Smooth muscle cell (in vitro differentiated cells): Measurements from ENCODE around the gene PXDC1. TPM values are rescaled to one million over a fixed set of nuclear protein-coding genes. Genes with fewer than 3 reads are reported as not detected.
"Not testable (repeated sequence)": the region's sequence is repeated elsewhere in the genome, so short reads cannot be mapped to it uniquely, and the experiment has no call there.

Experiments used
- DNase-seq: peaks from one replicate; lab custom pipeline; 2025; ENCODE audit not compliant: unreplicated experiment; lab: John Stamatoyannopoulos, UW
- H2AFZ ChIP-seq: fragments of 200-600 bp; sonication (generic); 2 replicates; pipeline ENCODE4 v1.6.0; 2016; ENCODE audit warnings: antibody characterized with exemption, low read depth, mild to moderate bottlenecking
- H3F3A ChIP-seq: fragments of 200-600 bp; sonication (generic); 2 replicates; pipeline ENCODE4 v1.6.0; 2017; ENCODE audit warnings: antibody characterized with exemption, low read depth
- H3K27ac ChIP-seq: fragments of 200-600 bp; sonication (generic); 2 replicates; pipeline ENCODE4 v1.5.1; 2016; ENCODE audit warnings: low read depth, mild to moderate bottlenecking
- H3K27me3 ChIP-seq: fragments of 200-600 bp; sonication (generic); 2 replicates; pipeline ENCODE4 v1.6.1; 2016; ENCODE audit warnings: low read depth, mild to moderate bottlenecking
- H3K36me3 ChIP-seq: fragments of 200-600 bp; sonication (generic); 2 replicates; pipeline ENCODE4 v1.5.1; 2016; ENCODE audit warnings: low read depth
- H3K4me1 ChIP-seq: fragments of 200-600 bp; sonication (generic); 2 replicates; pipeline ENCODE4 v1.5.1; 2016; ENCODE audit warnings: low read depth
- H3K4me2 ChIP-seq: fragments of 200-600 bp; sonication (generic); 2 replicates; pipeline ENCODE4 v1.6.0; 2016; ENCODE audit warnings: mild to moderate bottlenecking
- H3K4me3 ChIP-seq: fragments of 200-600 bp; sonication (generic); 2 replicates; pipeline ENCODE4 v1.5.1; 2016; ENCODE audit warnings: mild to moderate bottlenecking
- H3K79me2 ChIP-seq: fragments of 200-600 bp; sonication (generic); 2 replicates; pipeline ENCODE4 v1.6.0; 2016; ENCODE audit warnings: low read depth, mild to moderate bottlenecking
- H3K9ac ChIP-seq: fragments of 200-600 bp; sonication (generic); 2 replicates; pipeline ENCODE4 v1.6.0; 2016; ENCODE audit warnings: low read depth
- H3K9me3 ChIP-seq: fragments of 200-600 bp; sonication (generic); replicated peaks from 2 replicates; pipeline ENCODE4 v1.5.1; 2016; ENCODE audit warnings: low read depth
- H4K20me1 ChIP-seq: fragments of 200-600 bp; sonication (generic); 2 replicates; pipeline ENCODE4 v1.6.0; 2016; ENCODE audit warnings: low read depth
- CTCF ChIP-seq: fragments of 200-600 bp; sonication (generic); IDR thresholded peaks from 2 replicates; pipeline ENCODE4 v1.5.1; 2017; ENCODE audit warnings: borderline replicate concordance, mild to moderate bottlenecking, antibody characterized with exemption; ENCODE audit not compliant: insufficient read depth, poor library complexity, severe bottlenecking
- WGBS: methylation state at CpG from one replicate; pipeline ENCODE4 v1.1.7; 2016; ENCODE audit warnings: low lambda C conversion rate; 5-methylcytosine and 5-hydroxymethylcytosine counted together
- polyA plus RNA-seq: library from polyadenylated mRNA; unstranded; fragments of >200 nt; fragmentation: Nextera tagmentation; extraction: Ambion mirVana; gene quantifications from 2 replicates; pipeline ENCODE4 v1.2.1, GENCODE V29; 2016
- total RNA-seq: library from RNA; depleted of rRNA; stranded (reverse); fragments of >200 nt; gene quantifications from 2 replicates; pipeline ENCODE4 v1.2.3, GENCODE V29; 2014

Gene PXDC1
- total and polyA plus RNA-seq, 2 experiments from 2014 or later: 49.1 to 78.6 TPM

DNA sequence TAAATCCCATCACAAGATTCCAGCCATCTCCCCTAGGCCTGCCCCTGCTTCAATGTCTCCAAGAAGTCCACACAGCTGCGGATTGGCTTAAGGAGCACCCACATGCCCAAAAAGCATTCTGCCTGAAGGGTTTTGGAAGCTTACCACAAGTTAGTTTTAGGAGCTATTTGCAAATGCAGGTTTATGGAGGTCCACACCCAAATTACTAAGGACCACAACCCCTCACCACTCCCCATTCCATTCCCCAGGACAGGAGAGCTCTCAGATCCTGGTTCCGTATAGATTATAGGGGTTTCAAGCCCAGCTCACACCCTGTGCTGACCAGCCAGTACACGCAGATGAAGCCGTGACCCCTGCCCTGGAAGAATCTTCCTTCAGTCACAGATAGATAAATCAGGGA, 24.3 kb upstream of the PXDC1 start:
- H3K9me3 ChIP-seq: no peaks in the 10 kb centered on the region
- no peaks in the 10 kb centered on the region for H4K20me1 ChIP-seq
- H3K27me3 ChIP-seq: no peaks in the 10 kb centered on the region
- no peaks in the 10 kb centered on the region for H3K36me3 ChIP-seq
- no peak overlapping the region for H3K9ac ChIP-seq
- no peak overlapping the region for H3K27ac ChIP-seq
- no peak overlapping the region for H2AFZ ChIP-seq
- WGBS: 95% methylated on average over 4 of the region's 4 CpGs
- no peak for TF ChIP-seq CTCF
- no peak overlapping the region for H3K4me2 ChIP-seq
- H3F3A ChIP-seq: no peaks in the 10 kb centered on the region
- H3K4me3 ChIP-seq: no peak overlapping the region
- no peak for DNase-seq
- no peaks in the 10 kb centered on the region for H3K79me2 ChIP-seq
- H3K4me1 ChIP-seq: no peaks in the 10 kb centered on the region

- H3F3A ChIP-seq: no peaks in the 10 kb centered on the region
- no peaks in the 10 kb centered on the region for H3K79me2 ChIP-seq
- TF ChIP-seq CTCF: no peak
- no peak overlapping the region for H2AFZ ChIP-seq
- H3K4me3 ChIP-seq: no peak overlapping the region
- no peak overlapping the region for H3K9ac ChIP-seq
- 91% methylated on average over 7 of the region's 7 CpGs for WGBS
- H3K27me3 ChIP-seq: no peaks in the 10 kb centered on the region
- H3K4me2 ChIP-seq: no peak overlapping the region
- H3K9me3 ChIP-seq: no peaks in the 10 kb centered on the region
- no peaks in the 10 kb centered on the region for H4K20me1 ChIP-seq
- peaks cover 3% of the 10 kb centered on the region for H3K4me1 ChIP-seq
- no peak overlapping the region for H3K27ac ChIP-seq
- DNase-seq: no peak
- H3K36me3 ChIP-seq: no peaks in the 10 kb centered on the region
These were observed 23.9 kb upstream of the PXDC1 start for GRCh38 chr6:3775386-3775785.

DNA sequence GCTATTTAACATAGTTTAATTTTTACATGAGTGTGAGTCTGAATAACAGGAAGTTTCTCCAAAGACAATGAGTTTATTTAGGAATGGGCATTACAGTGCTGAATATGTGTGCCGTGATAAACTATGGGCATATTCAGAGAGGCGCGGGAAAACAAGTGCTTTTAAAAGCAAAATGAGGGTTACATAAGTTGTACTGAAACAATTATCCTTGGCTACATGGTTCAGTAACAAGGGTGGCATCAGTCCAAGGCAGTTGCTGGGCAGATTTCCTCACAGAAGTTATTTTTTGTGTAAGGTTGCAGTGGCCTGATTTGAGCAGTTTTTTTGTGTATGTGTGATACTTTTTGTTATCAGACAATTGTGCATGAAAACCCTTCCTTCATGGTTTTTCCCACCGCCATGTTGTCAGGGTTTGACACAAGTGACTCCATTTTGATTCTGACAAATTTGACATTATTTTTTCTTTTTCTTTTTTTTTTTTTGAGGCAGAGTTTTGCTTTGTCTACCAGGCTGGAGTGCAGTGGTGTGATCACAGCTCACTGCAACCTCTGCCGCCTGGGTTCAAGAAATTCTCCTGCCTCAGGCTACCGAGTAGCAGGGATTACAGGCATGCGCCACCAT, 22.3 kb upstream of the PXDC1 start:
- Histone ChIP-seq H3K27me3 (no peaks in the 10 kb centered on the region), H3K9ac (no peak overlapping the region), H3K4me3 (no peak overlapping the region), H2AFZ (no peak overlapping the region), H4K20me1 (no peaks in the 10 kb centered on the region), H3K4me1 (peaks cover 8% of the 10 kb centered on the region), H3K79me2 (no peaks in the 10 kb centered on the region), H3K9me3 (no peaks in the 10 kb centered on the region), H3F3A (no peaks in the 10 kb centered on the region), H3K36me3 (no peaks in the 10 kb centered on the region), H3K27ac (no peak overlapping the region), H3K4me2 (no peak overlapping the region)
- DNase-seq: no peak
- WGBS: 99% methylated on average over 7 of the region's 7 CpGs
- no peak for TF ChIP-seq CTCF

DNA sequence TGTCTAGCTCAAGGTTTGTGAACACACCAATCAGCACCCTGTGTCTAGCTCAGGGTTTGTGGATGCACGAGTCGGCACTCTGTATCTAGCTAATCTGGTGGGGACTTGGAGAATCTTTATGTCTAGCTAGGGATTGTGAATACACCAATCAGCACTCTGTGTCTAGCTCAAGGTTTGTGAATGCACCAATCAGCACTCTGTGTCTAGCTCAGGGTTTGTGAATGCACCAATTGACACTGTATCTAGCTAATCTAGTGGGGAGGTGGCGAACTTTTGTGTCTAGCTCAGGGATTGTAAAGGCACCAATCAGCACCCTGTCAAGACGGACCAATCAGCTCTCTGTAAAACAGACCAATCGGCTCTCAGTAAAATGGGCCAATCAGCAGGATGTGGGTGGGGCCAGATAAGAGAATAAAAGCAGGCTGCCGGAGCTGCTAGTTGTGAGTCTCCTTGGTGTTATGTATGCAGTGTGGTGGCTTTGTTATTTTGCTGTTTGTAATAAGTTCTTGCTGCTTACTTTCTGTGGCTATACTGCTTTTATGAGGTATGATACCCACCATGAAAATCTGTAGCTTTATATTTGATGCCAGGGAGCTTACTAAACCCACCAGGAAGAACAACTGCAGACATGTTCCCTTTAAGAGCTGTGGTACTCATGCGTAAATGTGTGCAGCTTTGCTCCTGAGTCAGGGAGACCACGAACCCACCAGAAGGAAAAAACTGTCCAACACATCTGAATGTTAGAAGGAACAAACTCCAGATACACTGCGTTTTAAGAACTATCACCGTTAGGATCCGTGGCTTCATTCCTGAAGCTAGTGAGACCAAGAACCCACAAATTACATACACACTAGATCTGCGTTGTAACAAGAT, 20.9 kb upstream of the PXDC1 start:
- H2AFZ ChIP-seq, H3K36me3 ChIP-seq, H3K79me2 ChIP-seq, H3K4me3 ChIP-seq, H3K9ac ChIP-seq, H3K27ac ChIP-seq, DNase-seq, H4K20me1 ChIP-seq, H3K9me3 ChIP-seq, H3K4me2 ChIP-seq, H3K4me1 ChIP-seq, H3K27me3 ChIP-seq, H3F3A ChIP-seq: not testable (repeated sequence)
- 87% methylated on average over 12 of the region's 12 CpGs for WGBS
